Measurements from ENCODE around the gene PAM16.
"Not testable (repeated sequence)": the region's sequence is repeated elsewhere in the genome, so short reads cannot be mapped to it uniquely, and the experiment has no call there.

Gene PAM16

GRCh38 chr16:4334724-4335495, 16.2 kb downstream of the PAM16 start:
- no peak for DNase-seq (ENCODE audit: low read depth in 2 of 2)

- DNase-seq (ENCODE audit: low read depth in 2 of 2): not testable (repeated sequence)
These were observed 17.4 kb downstream of the PAM16 start for GRCh38 chr16:4333714-4334113.

- DNase-seq (ENCODE audit: low read depth in 2 of 2): no peak
These were observed 17.8 kb downstream of the PAM16 start for GRCh38 chr16:4333308-4333638.

GRCh38 chr16:4332623-4333307, 18.4 kb downstream of the PAM16 start:
- no peak for DNase-seq (ENCODE audit: low read depth in 2 of 2)

- DNase-seq (ENCODE audit: low read depth in 2 of 2): no peak
These were observed 19.0 kb downstream of the PAM16 start for GRCh38 chr16:4332083-4332482.

DNA sequence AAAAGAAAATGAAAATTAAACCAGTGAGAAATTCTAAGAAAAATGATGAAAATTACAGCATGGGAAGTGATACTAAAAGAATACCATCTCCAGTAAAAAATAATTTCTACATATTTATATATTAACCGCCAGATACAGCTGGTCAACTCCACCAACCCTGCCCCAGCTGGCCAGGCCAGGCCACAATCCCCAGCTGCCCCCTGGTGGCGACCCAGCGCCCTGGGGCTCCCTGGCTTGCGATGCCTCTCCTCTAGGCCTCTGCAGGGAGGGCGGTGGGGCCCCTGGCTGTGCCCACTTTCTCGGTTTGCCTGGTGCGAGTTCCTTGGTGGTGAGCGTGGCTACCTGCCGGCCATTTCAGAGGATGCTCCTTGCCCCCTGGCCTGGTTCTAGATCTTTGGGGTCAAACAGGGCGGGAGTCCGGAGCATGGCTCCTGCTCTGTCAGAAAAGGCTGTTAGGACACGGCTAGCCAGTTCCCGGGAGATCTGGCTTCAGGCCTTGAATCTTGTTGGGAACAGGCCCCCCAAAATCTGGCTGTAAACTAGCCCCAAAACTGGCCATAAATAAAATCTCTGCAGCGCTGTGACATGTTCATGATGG, 20.7 kb downstream of the PAM16 start:
- peak in 1 of 2 donors; percentile 58 for DNase-seq (ENCODE audit: low read depth in 2 of 2)

DNA sequence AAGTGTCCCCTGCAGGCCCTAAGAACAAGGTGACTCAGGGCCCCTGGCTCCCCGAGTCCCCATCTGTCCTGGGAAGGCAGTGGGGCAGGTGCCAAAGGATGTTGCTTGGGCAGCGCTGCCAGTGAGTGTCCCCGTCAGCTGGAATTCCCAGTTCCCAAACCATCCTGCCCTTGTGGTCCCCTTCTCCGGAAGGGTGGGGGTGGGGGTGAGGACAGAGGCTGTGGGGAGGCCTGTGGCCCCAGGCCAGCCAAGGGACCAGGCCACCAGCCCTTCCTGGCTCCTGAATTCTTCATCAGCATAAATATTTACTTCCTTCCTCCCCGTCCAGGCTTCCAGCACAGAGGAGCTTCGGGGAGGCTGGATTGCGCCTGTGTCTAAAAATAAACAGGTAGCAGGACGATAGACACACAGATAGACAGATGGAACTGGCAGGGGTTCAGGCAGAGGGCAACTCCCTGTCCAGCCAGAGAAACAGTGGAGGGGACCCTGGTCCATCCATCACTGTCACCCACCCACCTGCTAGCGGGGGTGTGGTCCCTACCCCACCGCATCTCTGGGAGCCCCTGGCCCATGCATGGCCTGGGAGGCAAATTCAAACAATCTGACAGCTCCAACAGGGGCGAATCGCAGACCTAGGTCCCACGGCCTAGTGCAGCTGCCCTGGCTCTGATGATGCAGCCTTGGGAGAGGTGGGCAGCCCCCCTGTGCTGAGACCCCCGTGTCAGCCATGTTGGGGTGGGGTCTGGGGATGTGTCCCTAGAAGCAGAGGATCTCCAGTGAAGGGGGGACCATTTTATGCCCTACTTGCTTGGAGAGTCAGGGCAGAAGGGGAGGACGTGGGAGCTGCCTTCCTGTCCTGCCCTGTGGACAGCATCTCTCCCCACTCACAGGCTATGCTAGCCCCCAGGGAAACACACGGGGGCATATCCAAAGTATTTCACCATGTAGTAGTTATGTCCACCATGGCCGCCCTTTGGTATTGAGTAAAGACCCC, 22.0 kb downstream of the PAM16 start:
- DNase-seq (ENCODE audit: low read depth in 2 of 2): no peak

DNA sequence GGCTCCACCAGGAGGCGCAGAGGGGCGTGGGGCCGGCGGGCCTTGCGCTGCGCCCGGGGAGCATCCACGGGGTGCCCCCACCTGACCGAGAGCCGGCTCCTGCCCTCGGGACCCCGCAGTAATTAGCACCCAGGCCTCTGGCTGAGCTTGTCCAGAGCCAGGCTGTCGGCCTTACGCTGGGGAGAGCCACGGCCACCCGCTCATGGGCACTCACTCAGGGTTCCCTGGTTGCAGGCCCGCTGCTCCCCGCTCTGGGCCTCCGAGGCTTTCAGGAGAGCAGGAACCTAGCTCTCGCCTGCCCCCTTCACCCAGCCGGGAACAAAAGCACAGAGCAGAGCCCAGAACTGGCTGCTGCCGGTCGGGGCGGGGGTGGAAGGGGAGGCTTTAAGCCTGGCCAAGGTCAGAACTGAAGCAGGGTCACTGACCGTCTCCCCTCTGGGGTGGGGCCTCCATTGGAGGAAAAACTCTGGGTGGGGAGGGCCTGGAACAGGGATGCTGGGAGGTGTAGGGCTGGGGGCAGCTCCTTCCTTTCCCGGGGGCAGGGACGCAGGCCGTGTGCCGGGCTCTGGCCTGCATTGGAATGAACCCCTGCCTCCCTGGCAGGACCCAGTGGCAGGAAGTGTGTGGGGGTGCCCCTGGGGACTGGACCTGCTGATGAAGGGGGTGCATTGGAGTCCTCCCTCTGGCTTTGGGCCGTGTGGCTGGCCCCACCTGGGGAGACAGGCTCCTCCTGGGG, 22.9 kb downstream of the PAM16 start:
- DNase-seq (ENCODE audit: low read depth in 2 of 2): no peak

DNA sequence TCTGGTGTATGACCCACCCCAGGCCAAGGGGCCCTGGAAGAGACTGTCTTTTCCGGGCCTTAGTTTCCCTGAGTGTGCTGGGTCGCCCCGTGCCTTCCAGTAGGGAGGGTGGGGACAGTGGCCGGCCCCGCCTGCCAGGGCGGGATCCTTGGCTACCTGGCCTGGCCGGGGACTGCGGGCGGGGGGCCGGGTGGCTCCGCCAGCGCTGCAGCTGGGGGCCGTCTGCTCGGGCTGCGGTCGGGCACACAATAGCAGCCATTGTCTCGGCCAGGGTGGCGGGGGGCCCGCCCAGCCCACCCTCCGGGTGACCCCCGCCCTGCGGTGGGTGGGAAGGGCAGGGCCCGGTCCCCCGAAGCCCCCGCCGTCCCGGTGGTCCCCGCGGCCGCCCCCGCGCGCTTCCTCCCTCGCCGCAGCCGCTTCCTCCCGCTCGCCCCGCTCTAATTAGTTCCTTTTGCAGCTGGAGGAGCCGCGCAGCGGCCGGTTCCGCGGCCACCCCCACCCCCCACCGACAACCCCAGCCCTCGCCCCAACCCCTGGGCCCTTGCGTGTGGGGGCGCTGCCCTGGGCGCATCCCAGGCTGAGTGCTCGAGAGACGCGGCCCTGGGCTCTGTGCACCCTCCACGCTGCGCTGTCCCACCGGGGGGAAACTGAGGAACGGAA, 23.6 kb downstream of the PAM16 start:
- DNase-seq (ENCODE audit: low read depth in 2 of 2): no peak

DNA sequence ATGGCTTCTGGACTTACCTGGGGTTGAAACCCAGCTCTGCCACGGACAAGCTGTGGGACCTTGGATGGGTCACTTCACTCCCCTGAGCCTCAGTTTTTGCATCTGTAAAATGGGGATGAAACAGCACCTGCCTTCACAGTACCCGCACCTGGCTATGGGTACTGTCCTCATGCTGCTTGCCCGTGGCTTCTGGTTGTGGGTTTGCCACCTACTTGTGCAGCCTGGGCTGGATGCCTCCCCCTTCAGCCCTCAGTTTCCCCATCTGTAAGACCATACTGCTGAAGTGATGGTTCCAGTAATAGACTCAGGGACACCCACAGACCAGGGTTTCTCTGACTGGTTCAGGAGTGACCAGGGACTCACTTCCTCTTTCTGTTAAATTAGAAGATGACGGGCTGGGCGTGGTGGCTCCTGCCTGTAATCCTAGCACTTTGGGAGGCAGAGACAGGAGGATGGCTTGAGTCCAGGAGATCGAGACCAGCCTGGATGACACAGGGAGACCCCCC, 25.8 kb downstream of the PAM16 start:
- no peak for DNase-seq (ENCODE audit: low read depth in 2 of 2)

- DNase-seq (ENCODE audit: low read depth in 2 of 2): no peak
These were observed 26.4 kb downstream of the PAM16 start for GRCh38 chr16:4324492-4325252.

DNA sequence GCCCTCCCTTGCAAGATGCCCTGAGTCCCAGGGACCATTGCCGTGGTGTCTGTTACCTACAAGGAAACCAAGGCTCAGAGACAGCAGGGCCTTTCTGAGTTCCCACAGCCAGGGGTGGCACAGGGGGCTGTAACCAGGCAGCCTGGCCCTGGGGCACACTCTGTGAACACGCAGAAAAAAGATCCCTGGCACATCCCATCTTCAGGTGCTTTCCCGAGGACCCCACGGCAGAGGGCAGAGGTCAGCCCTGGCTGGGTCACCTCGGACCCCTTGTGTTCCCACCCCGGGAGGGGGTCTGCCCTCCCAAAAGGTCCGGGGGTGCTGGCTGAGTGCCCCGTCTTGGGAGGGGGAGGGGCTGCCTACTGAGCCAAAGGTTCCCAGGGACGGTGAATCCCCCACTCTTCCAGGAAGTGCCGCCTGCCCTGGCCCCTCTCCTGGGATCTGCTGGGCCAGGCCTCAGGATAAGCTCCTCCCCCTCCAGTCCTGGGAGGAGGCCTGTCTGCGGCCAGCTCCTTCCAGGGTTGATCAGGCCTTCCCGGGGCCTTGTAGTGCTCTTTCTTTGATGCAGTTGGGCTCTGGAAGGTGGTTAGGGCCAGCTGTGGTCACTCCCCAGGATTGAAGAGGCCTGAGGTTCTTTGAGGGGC, 27.2 kb downstream of the PAM16 start:
- no peak for DNase-seq (ENCODE audit: low read depth in 2 of 2)

- no peak for DNase-seq (ENCODE audit: low read depth in 2 of 2)
These were observed 27.9 kb downstream of the PAM16 start for GRCh38 chr16:4323071-4323844.

GRCh38 chr16:4322121-4323052, 28.7 kb downstream of the PAM16 start:
- no peak for DNase-seq (ENCODE audit: low read depth in 2 of 2)

DNA sequence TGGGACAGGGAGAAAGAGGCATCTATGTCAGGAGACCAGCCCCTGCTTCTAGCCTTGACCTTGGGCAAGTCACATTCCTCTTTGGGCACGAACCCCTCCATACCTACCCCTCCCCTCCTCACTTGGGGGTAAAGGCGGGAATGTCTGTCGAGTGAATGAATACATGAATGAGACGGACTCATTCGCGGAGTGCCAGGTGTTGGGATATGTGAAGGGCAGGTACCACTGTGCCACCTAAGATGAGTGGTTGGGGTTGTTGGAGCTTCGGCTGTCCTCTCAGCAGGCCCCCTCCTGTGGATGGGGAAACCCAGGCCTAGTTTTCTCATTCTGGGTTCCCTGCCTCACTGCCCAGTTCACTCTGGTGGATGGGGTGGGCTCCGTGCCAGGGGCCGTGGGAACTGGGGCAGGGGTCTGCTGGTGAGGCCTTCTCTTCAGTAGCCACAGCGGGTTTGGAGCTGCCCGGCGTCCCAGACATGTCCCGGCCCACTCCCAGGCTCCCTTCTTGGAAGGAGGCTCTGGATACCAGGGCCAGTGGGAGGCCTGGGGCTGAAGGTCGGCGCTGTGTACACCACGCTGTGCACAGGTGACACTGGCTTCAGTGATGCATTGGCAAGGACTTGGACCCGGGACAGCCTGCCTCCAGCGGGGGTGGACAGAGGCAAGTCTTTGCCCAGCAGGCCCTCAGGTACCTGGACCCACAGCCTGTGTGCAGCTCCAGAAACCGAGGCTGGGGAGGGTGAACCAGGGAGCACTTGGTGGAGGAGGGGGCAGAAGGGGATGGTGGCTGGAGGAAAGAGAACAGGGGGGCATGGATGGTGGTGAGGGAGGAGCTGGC, 29.6 kb downstream of the PAM16 start:
- no peak for DNase-seq (ENCODE audit: low read depth in 2 of 2)

GRCh38 chr16:4320571-4321137, 30.5 kb downstream of the PAM16 start:
- no peak for DNase-seq (ENCODE audit: low read depth in 2 of 2)

Data from stimulated activated CD8-positive, alpha-beta memory T cell treated with anti-CD3 and anti-CD28 coated beads, Interleukin-7, amount 100 ng/mL, for 1 hour (primary cell).